WTC11 (cell line): ENCODE data around the gene CREBBP. TPM values are rescaled to one million over a fixed set of nuclear protein-coding genes. Genes with fewer than 3 reads are reported as not detected.

Source experiments
- ATAC-seq: fragments of 200-7000 bp; cut with Tn5 transposase; 2 replicates; pipeline ENCODE4 v1.10.0; 2021; ENCODE audit warnings: mild to moderate bottlenecking, moderate library complexity
- CTCF ChIA-PET: fragments of 300-600 bp; sonication (Branson Sonifier 250); formaldehyde crosslinking; loops from one replicate; lab custom pipeline; 2021; ENCODE audit warnings: antibody characterized with exemption; lab: Charles Lee
- POLR2A ChIA-PET: fragments of 350-600 bp; sonication (Branson Sonifier 250); formaldehyde crosslinking; loops from one replicate; lab custom pipeline; 2021; ENCODE audit warnings: antibody characterized with exemption; lab: Charles Lee
- DNase-seq: peaks from one replicate; pipeline ENCODE4 v3.0.0; 2021; ENCODE audit warnings: low spot score
- H3K27ac Mint-ChIP-seq: 2 replicates; pipeline ENCODE4 v1.8.0; 2021; ENCODE audit warnings: mixed read lengths
- H3K27me3 Mint-ChIP-seq: 2 replicates; pipeline ENCODE4 v1.8.0; 2021; ENCODE audit warnings: low read depth, mild to moderate bottlenecking, moderate library complexity, mixed read lengths
- H3K36me3 Mint-ChIP-seq: 2 replicates; pipeline ENCODE4 v1.8.0; 2021; ENCODE audit warnings: mixed read lengths
- H3K4me1 Mint-ChIP-seq: 2 replicates; pipeline ENCODE4 v1.8.0; 2022; ENCODE audit warnings: mixed read lengths
- H3K4me3 Mint-ChIP-seq: 2 replicates; pipeline ENCODE4 v1.8.0; 2021; ENCODE audit warnings: mild to moderate bottlenecking, moderate library complexity, mixed read lengths
- H3K9me3 Mint-ChIP-seq: 2 replicates; pipeline ENCODE4 v1.8.0; 2021; ENCODE audit warnings: mixed read lengths
- CDX4 ChIP-seq: fragments of 250-450 bp; sonication (Bioruptor Pico); IDR thresholded peaks from 2 replicates; pipeline ENCODE4 v1.9.0; 2021; ENCODE audit warnings: moderate library complexity, mild to moderate bottlenecking, inconsistent platforms, borderline replicate concordance
- ETV6 ChIP-seq: sonication (generic); formaldehyde crosslinking; IDR thresholded peaks from 2 replicates; pipeline ENCODE4 v1.8.1; 2022; ENCODE audit warnings: mild to moderate bottlenecking, missing genetic modification reagents
- HMGXB4 ChIP-seq: sonication (generic); formaldehyde crosslinking; IDR thresholded peaks from 2 replicates; pipeline ENCODE4 v1.8.1; 2023; ENCODE audit warnings: mild to moderate bottlenecking, moderate library complexity, missing genetic modification reagents
- KAT7 ChIP-seq: sonication (generic); formaldehyde crosslinking; IDR thresholded peaks from 2 replicates; pipeline ENCODE4 v1.8.1; 2023; ENCODE audit warnings: missing genetic modification reagents, mild to moderate bottlenecking, borderline replicate concordance
- NR2C2 ChIP-seq: sonication (generic); formaldehyde crosslinking; IDR thresholded peaks from 2 replicates; pipeline ENCODE4 v1.8.0; 2022; ENCODE audit warnings: mild to moderate bottlenecking, missing genetic modification reagents
- RORB ChIP-seq: fragments of 250-450 bp; sonication (Bioruptor Pico); IDR thresholded peaks from 2 replicates; pipeline ENCODE4 v1.9.0; 2021; ENCODE audit warnings: mild to moderate bottlenecking
- SP1 ChIP-seq: sonication (generic); formaldehyde crosslinking; conservative IDR thresholded peaks from 2 replicates; pipeline ENCODE4 v1.8.1; 2022; ENCODE audit warnings: missing genetic modification reagents
- TP53 ChIP-seq: sonication (generic); formaldehyde crosslinking; IDR thresholded peaks from 2 replicates; pipeline ENCODE4 v1.8.1; 2023; ENCODE audit warnings: mild to moderate bottlenecking, missing genetic modification reagents
- ZBTB21 ChIP-seq: sonication (generic); formaldehyde crosslinking; IDR thresholded peaks from 2 replicates; pipeline ENCODE4 v1.8.1; 2023; ENCODE audit warnings: mild to moderate bottlenecking, missing genetic modification reagents, borderline replicate concordance
- ZNF121 ChIP-seq: sonication (generic); formaldehyde crosslinking; IDR thresholded peaks from 2 replicates; pipeline ENCODE4 v1.8.0; 2023; ENCODE audit warnings: missing genetic modification reagents
- total RNA-seq: library from RNA; stranded (reverse); gene quantifications from 3 replicates; pipeline ENCODE4 v1.2.3, GENCODE V29; 2021
- TF ChIP-seq, protein P1 (sequence below): sonication (generic); formaldehyde crosslinking; IDR thresholded peaks from 2 replicates; pipeline ENCODE4 v1.8.0; 2023; ENCODE audit warnings: mild to moderate bottlenecking, missing genetic modification reagents
- TF ChIP-seq, protein P2 (sequence below): fragments of 250-450 bp; sonication (Bioruptor Pico); IDR thresholded peaks from 2 replicates; pipeline ENCODE4 v1.9.0; 2021; ENCODE audit warnings: mild to moderate bottlenecking, borderline replicate concordance
- TF ChIP-seq, protein P3 (sequence below): sonication (generic); formaldehyde crosslinking; IDR thresholded peaks from 2 replicates; pipeline ENCODE4 v1.8.1; 2022; ENCODE audit warnings: missing genetic modification reagents, borderline replicate concordance
- TF ChIP-seq, protein P4 (sequence below): sonication (generic); formaldehyde crosslinking; IDR thresholded peaks from 2 replicates; pipeline ENCODE4 v1.8.1; 2023; ENCODE audit warnings: mild to moderate bottlenecking, missing genetic modification reagents
- TF ChIP-seq, protein P5 (sequence below): sonication (generic); formaldehyde crosslinking; IDR thresholded peaks from 2 replicates; pipeline ENCODE4 v1.8.1; 2023; ENCODE audit warnings: mild to moderate bottlenecking, missing genetic modification reagents
- TF ChIP-seq, protein P6 (sequence below): sonication (generic); formaldehyde crosslinking; IDR thresholded peaks from 2 replicates; pipeline ENCODE4 v1.8.1; 2022; ENCODE audit warnings: low read depth, missing genetic modification reagents, borderline replicate concordance

Gene CREBBP
- total RNA-seq, 1 experiment from 2014 or later: 49.6 TPM

DNA sequence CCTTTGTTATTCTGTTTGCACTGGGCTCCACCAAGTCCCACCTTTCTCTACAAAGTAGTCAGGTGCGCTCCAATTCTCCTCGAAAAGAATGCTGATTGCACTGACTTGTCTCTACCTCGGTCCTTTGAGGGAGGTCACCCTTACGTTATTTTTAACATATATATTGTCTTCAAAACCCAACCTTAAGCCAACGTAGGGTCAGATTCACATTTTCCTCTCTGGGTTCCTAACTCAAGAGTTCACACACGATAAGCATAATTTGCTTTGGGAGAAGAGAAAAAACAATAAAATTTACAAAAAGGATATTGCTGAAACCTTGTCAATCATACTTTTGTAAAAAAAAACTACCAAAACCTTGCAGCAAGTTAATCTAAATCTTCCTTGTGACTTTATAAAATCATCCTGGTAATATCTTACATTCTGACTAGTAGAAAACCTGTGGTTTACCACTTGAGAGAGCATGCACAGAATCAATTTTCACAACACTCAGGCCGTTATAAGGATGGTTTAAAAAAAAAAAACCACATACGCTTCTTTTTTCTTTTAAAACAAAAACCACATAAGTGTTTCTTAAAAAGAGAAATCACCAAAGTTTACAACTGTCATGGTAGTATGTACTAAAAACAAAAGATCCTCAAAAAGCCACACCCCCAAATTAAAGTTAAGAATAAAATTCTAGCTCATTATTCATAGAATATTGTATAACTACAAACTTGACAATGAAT, 91.0 kb downstream of the CREBBP start:
- CTCF ChIA-PET: no interaction called here
- no peaks in the 10 kb centered on the region for H3K27me3 Mint-ChIP-seq
- TF ChIP-seq, protein P1, sequence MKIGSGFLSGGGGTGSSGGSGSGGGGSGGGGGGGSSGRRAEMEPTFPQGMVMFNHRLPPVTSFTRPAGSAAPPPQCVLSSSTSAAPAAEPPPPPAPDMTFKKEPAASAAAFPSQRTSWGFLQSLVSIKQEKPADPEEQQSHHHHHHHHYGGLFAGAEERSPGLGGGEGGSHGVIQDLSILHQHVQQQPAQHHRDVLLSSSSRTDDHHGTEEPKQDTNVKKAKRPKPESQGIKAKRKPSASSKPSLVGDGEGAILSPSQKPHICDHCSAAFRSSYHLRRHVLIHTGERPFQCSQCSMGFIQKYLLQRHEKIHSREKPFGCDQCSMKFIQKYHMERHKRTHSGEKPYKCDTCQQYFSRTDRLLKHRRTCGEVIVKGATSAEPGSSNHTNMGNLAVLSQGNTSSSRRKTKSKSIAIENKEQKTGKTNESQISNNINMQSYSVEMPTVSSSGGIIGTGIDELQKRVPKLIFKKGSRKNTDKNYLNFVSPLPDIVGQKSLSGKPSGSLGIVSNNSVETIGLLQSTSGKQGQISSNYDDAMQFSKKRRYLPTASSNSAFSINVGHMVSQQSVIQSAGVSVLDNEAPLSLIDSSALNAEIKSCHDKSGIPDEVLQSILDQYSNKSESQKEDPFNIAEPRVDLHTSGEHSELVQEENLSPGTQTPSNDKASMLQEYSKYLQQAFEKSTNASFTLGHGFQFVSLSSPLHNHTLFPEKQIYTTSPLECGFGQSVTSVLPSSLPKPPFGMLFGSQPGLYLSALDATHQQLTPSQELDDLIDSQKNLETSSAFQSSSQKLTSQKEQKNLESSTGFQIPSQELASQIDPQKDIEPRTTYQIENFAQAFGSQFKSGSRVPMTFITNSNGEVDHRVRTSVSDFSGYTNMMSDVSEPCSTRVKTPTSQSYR (CRISPR knock-in tag): no peak
- TF ChIP-seq, protein P2, sequence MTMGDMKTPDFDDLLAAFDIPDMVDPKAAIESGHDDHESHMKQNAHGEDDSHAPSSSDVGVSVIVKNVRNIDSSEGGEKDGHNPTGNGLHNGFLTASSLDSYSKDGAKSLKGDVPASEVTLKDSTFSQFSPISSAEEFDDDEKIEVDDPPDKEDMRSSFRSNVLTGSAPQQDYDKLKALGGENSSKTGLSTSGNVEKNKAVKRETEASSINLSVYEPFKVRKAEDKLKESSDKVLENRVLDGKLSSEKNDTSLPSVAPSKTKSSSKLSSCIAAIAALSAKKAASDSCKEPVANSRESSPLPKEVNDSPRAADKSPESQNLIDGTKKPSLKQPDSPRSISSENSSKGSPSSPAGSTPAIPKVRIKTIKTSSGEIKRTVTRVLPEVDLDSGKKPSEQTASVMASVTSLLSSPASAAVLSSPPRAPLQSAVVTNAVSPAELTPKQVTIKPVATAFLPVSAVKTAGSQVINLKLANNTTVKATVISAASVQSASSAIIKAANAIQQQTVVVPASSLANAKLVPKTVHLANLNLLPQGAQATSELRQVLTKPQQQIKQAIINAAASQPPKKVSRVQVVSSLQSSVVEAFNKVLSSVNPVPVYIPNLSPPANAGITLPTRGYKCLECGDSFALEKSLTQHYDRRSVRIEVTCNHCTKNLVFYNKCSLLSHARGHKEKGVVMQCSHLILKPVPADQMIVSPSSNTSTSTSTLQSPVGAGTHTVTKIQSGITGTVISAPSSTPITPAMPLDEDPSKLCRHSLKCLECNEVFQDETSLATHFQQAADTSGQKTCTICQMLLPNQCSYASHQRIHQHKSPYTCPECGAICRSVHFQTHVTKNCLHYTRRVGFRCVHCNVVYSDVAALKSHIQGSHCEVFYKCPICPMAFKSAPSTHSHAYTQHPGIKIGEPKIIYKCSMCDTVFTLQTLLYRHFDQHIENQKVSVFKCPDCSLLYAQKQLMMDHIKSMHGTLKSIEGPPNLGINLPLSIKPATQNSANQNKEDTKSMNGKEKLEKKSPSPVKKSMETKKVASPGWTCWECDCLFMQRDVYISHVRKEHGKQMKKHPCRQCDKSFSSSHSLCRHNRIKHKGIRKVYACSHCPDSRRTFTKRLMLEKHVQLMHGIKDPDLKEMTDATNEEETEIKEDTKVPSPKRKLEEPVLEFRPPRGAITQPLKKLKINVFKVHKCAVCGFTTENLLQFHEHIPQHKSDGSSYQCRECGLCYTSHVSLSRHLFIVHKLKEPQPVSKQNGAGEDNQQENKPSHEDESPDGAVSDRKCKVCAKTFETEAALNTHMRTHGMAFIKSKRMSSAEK (CRISPR knock-in tag): no peak
- TF ChIP-seq KAT7 (CRISPR knock-in tag) (no peak), ZNF121 (no peak), TP53 (CRISPR knock-in tag) (no peak), NR2C2 (CRISPR knock-in tag) (no peak), HMGXB4 (CRISPR knock-in tag) (no peak), SP1 (CRISPR knock-in tag) (no peak), RORB (no peak), CDX4 (no peak), ZBTB21 (no peak), ETV6 (CRISPR knock-in tag) (no peak)
- TF ChIP-seq, protein P3, sequence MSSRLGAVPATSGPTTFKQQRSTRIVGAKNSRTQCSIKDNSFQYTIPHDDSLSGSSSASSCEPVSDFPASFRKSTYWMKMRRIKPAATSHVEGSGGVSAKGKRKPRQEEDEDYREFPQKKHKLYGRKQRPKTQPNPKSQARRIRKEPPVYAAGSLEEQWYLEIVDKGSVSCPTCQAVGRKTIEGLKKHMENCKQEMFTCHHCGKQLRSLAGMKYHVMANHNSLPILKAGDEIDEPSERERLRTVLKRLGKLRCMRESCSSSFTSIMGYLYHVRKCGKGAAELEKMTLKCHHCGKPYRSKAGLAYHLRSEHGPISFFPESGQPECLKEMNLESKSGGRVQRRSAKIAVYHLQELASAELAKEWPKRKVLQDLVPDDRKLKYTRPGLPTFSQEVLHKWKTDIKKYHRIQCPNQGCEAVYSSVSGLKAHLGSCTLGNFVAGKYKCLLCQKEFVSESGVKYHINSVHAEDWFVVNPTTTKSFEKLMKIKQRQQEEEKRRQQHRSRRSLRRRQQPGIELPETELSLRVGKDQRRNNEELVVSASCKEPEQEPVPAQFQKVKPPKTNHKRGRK (CRISPR knock-in tag): no peak
- TF ChIP-seq, protein P4, sequence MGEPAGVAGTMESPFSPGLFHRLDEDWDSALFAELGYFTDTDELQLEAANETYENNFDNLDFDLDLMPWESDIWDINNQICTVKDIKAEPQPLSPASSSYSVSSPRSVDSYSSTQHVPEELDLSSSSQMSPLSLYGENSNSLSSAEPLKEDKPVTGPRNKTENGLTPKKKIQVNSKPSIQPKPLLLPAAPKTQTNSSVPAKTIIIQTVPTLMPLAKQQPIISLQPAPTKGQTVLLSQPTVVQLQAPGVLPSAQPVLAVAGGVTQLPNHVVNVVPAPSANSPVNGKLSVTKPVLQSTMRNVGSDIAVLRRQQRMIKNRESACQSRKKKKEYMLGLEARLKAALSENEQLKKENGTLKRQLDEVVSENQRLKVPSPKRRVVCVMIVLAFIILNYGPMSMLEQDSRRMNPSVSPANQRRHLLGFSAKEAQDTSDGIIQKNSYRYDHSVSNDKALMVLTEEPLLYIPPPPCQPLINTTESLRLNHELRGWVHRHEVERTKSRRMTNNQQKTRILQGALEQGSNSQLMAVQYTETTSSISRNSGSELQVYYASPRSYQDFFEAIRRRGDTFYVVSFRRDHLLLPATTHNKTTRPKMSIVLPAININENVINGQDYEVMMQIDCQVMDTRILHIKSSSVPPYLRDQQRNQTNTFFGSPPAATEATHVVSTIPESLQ (CRISPR knock-in tag): no peak
- TF ChIP-seq, protein P5, sequence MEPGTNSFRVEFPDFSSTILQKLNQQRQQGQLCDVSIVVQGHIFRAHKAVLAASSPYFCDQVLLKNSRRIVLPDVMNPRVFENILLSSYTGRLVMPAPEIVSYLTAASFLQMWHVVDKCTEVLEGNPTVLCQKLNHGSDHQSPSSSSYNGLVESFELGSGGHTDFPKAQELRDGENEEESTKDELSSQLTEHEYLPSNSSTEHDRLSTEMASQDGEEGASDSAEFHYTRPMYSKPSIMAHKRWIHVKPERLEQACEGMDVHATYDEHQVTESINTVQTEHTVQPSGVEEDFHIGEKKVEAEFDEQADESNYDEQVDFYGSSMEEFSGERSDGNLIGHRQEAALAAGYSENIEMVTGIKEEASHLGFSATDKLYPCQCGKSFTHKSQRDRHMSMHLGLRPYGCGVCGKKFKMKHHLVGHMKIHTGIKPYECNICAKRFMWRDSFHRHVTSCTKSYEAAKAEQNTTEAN: no peak
- TF ChIP-seq, protein P6, sequence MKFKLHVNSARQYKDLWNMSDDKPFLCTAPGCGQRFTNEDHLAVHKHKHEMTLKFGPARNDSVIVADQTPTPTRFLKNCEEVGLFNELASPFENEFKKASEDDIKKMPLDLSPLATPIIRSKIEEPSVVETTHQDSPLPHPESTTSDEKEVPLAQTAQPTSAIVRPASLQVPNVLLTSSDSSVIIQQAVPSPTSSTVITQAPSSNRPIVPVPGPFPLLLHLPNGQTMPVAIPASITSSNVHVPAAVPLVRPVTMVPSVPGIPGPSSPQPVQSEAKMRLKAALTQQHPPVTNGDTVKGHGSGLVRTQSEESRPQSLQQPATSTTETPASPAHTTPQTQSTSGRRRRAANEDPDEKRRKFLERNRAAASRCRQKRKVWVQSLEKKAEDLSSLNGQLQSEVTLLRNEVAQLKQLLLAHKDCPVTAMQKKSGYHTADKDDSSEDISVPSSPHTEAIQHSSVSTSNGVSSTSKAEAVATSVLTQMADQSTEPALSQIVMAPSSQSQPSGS (CRISPR knock-in tag): no peak
- TF ChIP-seq, all 79 proteins: peak for 0
- DNase-seq: no peak
- POLR2A ChIA-PET: no interaction called here
- Mint-ChIP-seq H3K4me1 (no peaks in the 10 kb centered on the region), H3K4me3 (no peak overlapping the region), H3K36me3 (peaks cover 27% of the 10 kb centered on the region), H3K9me3 (no peaks in the 10 kb centered on the region), H3K27ac (no peak overlapping the region)
- ATAC-seq: no peak
